ENCODE measurements around the gene TTC28.

Gene TTC28

GRCh38 chr22:27934069-27934468, 745.6 kb downstream of the TTC28 start:
- DNase-seq: no peak

- DNase-seq: no peak
Observed at GRCh38 chr22:27933186-27933983, 746.3 kb downstream of the TTC28 start.

GRCh38 chr22:27930331-27931060, 749.1 kb downstream of the TTC28 start:
- no peak for DNase-seq

Measured in NCI-H2107 (cell line).